HepG2 (cell line): ENCODE data around the gene ZKSCAN5.

Experiments
- TF ChIP-seq, protein P1 (sequence below): sonication (generic); formaldehyde crosslinking; IDR thresholded peaks from 2 replicates; pipeline ENCODE4 v1.5.0; 2020; ENCODE audit warnings: mild to moderate bottlenecking, missing genetic modification reagents, moderate library complexity
- TF ChIP-seq, protein P2 (sequence below): sonication (generic); formaldehyde crosslinking; IDR thresholded peaks from 2 replicates; pipeline ENCODE4 v1.4.0; 2020; ENCODE audit warnings: missing genetic modification reagents

DNA sequence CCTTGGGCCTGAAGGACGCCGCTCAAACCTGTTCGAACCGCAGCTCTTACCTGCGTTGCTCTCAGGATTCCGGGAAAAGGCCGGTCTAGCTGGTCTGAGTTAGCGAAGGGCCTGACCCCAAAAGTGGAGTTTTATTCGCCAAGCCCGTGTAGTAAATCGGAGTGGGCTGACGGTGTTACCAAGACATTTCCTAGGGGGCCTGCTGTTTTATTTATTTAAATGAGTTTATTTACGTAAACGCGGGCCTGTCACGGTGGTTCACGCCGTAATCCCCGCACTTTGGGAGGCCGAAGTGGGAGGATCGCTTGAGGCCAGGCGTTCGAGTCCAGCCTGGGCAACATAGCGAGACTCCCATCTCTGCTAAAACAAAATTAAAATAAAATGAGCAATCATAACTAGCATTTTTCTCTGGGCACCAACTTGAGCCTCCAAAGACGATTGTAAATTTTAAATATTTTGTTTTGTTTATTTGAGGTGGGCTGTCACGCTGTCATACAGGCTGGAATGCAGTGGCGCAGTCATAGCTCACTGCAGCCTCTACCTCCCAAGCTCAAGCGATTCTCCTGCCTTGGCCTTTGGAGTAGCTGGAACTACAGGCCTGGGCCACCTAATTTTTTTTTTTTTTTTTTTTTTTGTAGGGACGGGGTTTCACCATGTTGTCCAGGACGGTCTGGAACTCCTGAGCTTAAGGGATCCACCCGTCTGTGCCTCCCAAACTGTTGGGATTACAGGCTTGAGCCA is 54.9 kb downstream of the ZKSCAN5 start:
- TF ChIP-seq, protein P1, sequence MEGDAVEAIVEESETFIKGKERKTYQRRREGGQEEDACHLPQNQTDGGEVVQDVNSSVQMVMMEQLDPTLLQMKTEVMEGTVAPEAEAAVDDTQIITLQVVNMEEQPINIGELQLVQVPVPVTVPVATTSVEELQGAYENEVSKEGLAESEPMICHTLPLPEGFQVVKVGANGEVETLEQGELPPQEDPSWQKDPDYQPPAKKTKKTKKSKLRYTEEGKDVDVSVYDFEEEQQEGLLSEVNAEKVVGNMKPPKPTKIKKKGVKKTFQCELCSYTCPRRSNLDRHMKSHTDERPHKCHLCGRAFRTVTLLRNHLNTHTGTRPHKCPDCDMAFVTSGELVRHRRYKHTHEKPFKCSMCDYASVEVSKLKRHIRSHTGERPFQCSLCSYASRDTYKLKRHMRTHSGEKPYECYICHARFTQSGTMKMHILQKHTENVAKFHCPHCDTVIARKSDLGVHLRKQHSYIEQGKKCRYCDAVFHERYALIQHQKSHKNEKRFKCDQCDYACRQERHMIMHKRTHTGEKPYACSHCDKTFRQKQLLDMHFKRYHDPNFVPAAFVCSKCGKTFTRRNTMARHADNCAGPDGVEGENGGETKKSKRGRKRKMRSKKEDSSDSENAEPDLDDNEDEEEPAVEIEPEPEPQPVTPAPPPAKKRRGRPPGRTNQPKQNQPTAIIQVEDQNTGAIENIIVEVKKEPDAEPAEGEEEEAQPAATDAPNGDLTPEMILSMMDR (CRISPR knock-in tag): no peak
- TF ChIP-seq, protein P2, sequence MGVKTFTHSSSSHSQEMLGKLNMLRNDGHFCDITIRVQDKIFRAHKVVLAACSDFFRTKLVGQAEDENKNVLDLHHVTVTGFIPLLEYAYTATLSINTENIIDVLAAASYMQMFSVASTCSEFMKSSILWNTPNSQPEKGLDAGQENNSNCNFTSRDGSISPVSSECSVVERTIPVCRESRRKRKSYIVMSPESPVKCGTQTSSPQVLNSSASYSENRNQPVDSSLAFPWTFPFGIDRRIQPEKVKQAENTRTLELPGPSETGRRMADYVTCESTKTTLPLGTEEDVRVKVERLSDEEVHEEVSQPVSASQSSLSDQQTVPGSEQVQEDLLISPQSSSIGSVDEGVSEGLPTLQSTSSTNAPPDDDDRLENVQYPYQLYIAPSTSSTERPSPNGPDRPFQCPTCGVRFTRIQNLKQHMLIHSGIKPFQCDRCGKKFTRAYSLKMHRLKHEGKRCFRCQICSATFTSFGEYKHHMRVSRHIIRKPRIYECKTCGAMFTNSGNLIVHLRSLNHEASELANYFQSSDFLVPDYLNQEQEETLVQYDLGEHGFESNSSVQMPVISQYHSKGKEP: no peak
